ENCODE data around the gene CNTN4. TPM values are rescaled to one million over a fixed set of nuclear protein-coding genes. Genes with fewer than 3 reads are reported as not detected.

CNTN4 gene
- total RNA-seq, 1 donor from 2014 or later, result 37.5 TPM

DNA sequence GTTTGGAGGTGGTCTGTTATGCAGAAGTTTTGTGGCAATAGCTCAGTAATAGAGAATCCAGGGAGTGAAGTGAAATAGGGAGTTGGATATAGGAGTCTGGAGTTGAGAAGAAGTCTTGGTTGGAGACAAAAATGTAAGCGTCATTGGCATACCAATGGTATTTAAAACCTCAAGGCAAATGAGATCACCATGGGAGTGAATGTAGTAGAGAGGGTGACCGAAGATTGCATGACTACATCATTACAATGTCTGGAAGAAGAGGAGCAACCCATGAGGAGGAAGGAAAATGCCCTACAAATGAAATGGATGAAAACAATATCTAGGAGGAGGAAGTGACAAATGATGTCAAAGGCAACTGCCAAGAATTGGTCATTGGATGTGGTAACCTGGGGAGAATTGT lies 54.4 kb downstream of the CNTN4 start:
- H3K4me1 ChIP-seq, result no peaks in the 10 kb centered on the region
- no peaks in the 10 kb centered on the region for H3K9me3 ChIP-seq
- TF ChIP-seq, protein P1, sequence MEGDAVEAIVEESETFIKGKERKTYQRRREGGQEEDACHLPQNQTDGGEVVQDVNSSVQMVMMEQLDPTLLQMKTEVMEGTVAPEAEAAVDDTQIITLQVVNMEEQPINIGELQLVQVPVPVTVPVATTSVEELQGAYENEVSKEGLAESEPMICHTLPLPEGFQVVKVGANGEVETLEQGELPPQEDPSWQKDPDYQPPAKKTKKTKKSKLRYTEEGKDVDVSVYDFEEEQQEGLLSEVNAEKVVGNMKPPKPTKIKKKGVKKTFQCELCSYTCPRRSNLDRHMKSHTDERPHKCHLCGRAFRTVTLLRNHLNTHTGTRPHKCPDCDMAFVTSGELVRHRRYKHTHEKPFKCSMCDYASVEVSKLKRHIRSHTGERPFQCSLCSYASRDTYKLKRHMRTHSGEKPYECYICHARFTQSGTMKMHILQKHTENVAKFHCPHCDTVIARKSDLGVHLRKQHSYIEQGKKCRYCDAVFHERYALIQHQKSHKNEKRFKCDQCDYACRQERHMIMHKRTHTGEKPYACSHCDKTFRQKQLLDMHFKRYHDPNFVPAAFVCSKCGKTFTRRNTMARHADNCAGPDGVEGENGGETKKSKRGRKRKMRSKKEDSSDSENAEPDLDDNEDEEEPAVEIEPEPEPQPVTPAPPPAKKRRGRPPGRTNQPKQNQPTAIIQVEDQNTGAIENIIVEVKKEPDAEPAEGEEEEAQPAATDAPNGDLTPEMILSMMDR (IDR thresholded peaks at IDR 0.05), result no peak
- no peak overlapping the region for H3K4me3 ChIP-seq
- H3K36me3 ChIP-seq, result no peaks in the 10 kb centered on the region
- H3K27ac ChIP-seq, result no peak overlapping the region
- no peaks in the 10 kb centered on the region for H3K27me3 ChIP-seq
- no peak for DNase-seq (ENCODE audit: low spot score in 2 of 2)
- intact Hi-C loops (cut with DNase I), result no loop called here

DNA sequence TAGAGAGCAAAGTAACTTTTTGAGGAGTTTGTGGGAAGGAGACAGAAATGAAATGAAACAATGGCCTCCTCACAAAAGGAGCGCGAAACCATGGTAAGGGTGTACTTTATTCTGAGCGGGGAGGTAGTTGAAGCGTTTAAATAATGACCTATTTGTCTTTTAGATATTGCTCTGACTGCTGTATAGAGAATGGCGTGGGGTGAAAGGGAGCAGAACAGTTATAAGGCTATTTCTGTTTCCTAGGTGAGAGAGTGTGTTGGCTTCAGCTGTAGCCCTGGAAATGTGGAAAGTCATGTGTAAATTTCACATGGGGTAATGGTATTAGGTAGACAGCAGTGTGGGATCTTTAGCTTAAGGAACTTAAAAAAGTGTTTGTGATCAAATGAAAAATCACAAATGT lies 54.9 kb downstream of the CNTN4 start:
- intact Hi-C loops (cut with DNase I), result no loop called here
- TF ChIP-seq, protein P1 (IDR thresholded peaks at IDR 0.05), result no peak
- H3K27ac ChIP-seq, result no peak overlapping the region
- H3K4me1 ChIP-seq, result no peaks in the 10 kb centered on the region
- H3K4me3 ChIP-seq, result no peak overlapping the region
- H3K9me3 ChIP-seq, result no peaks in the 10 kb centered on the region
- H3K27me3 ChIP-seq, result no peaks in the 10 kb centered on the region
- no peaks in the 10 kb centered on the region for H3K36me3 ChIP-seq
- no peak for DNase-seq (ENCODE audit: low spot score in 2 of 2)

DNA sequence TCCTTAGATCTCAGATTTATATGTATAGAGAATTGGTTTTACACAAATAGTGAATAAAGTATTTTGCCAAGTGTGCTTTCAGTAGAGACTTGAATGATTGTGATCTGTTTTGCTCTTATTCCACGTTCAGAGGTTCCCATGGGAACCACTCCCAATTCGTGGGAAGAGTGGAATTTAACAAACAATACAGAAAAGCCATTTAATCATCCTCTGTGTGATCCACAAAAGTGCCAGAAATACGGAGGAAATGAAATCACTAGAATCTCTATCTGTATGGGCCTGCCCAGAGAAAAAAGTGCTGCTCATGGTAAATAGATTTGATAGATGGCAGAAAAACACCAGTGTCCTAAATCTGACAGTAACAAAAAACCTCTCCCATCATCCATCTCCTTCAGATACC lies 56.0 kb downstream of the CNTN4 start:
- TF ChIP-seq, protein P1 (IDR thresholded peaks at IDR 0.05), result no peak
- H3K27ac ChIP-seq, result no peak overlapping the region
- DNase-seq (ENCODE audit: low spot score in 2 of 2), result no peak
- no peak overlapping the region for H3K4me3 ChIP-seq
- intact Hi-C loops (cut with DNase I), result no loop called here
- no peaks in the 10 kb centered on the region for H3K27me3 ChIP-seq
- no peaks in the 10 kb centered on the region for H3K4me1 ChIP-seq
- no peaks in the 10 kb centered on the region for H3K9me3 ChIP-seq
- no peaks in the 10 kb centered on the region for H3K36me3 ChIP-seq

DNA sequence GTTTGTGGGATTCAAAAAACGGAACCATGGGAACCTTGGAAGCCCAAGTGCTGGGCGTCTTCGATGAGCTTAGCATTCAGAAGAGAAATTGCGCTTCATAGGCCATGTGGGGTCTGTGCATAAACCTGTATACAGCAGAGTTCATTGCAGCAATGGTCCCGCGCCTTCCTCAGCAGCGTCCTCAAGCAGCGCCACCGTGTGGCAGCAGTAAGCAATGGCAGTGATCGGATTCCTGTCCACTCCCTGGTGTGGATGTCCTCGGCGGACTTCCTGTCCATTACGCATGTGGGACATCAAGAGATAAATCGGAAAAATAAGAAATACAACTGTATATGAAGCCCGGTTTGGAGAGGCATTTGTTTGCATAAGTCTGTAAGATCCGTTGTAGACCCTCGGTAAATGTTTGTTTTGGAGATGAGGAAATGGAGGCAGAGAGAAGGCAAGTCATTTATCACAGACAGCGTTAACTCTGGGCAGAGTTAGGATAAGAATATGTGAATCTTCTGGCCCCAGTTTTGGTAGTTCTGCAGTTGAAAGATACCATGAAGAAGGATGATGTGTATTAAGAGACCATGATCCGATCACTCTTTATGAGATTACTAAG lies 57.7 kb downstream of the CNTN4 start:
- no peak for DNase-seq (ENCODE audit: low spot score in 2 of 2)
- TF ChIP-seq, protein P1 (IDR thresholded peaks at IDR 0.05), result peak in 2 of 3 experiments; percentile 17 to 37
- intact Hi-C loops (cut with DNase I), result no loop called here
- Histone ChIP-seq H3K4me1 (no peaks in the 10 kb centered on the region), H3K27ac (no peak overlapping the region), H3K27me3 (no peaks in the 10 kb centered on the region), H3K4me3 (no peak overlapping the region), H3K36me3 (no peaks in the 10 kb centered on the region), H3K9me3 (no peaks in the 10 kb centered on the region)

DNA sequence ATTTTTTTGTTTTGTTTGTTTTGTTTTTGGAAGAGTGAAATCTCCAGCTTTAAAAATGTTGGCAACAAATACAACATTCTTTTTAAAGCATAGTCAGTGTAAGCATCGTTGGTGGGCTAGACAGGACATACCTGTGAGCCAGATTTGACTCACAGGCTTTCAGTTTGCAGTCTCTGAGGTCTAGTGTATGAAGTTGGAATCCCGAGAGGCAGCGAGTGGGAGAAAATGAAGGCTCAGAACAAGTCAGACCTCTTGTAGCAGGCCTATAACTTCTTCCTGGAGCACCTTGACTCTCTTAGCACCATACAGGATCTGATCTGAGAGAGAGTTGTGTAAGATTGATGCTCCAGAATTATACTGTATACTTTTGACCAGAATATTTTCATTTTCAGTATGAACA lies 60.2 kb downstream of the CNTN4 start:
- no peaks in the 10 kb centered on the region for H3K36me3 ChIP-seq
- no peaks in the 10 kb centered on the region for H3K4me1 ChIP-seq
- intact Hi-C loops (cut with DNase I), result no loop called here
- no peaks in the 10 kb centered on the region for H3K9me3 ChIP-seq
- DNase-seq (ENCODE audit: low spot score in 2 of 2), result no peak
- TF ChIP-seq, protein P1 (IDR thresholded peaks at IDR 0.05), result no peak
- H3K4me3 ChIP-seq, result no peak overlapping the region
- H3K27ac ChIP-seq, result no peak overlapping the region
- H3K27me3 ChIP-seq, result no peaks in the 10 kb centered on the region

DNA sequence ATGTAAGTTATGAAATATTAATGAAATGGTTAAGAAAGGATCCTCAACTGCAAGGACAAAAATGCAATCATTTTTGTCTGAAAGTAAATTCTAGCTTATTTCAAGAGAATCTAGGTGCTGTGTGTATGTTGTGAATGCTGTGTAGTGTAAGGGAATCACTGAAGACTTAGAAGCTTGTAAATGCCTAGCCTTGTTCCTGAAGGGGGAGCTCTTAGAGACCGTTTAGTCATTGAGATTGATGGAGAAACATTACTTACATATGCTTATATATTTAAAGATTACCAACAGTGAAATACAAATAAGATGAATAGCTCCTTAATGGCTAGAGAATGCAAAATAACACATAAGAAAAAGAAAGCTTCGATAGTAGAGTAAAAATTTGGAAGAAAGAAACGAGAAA lies 67.9 kb downstream of the CNTN4 start:
- Histone ChIP-seq H3K4me3 (no peak overlapping the region), H3K36me3 (no peaks in the 10 kb centered on the region), H3K27ac (no peak overlapping the region), H3K4me1 (no peaks in the 10 kb centered on the region), H3K9me3 (no peaks in the 10 kb centered on the region), H3K27me3 (no peaks in the 10 kb centered on the region)
- no peak for DNase-seq (ENCODE audit: low spot score in 2 of 2)
- TF ChIP-seq, protein P1 (IDR thresholded peaks at IDR 0.05), result no peak
- intact Hi-C loops (cut with DNase I), result no loop called here
